Hematopoietic multipotent progenitor cell treated with erythropoietin and hydrocortisone succinate and interleukin-3 and kit ligand, for 17 days (in vitro differentiated cells): ENCODE measurements around the gene MIPOL1.

ENCODE experiments used
- DNase-seq: peaks from one replicate; pipeline ENCODE4 v3.0.0-alpha.2; 2015; ENCODE audit warnings: low spot score

Gene MIPOL1

DNA sequence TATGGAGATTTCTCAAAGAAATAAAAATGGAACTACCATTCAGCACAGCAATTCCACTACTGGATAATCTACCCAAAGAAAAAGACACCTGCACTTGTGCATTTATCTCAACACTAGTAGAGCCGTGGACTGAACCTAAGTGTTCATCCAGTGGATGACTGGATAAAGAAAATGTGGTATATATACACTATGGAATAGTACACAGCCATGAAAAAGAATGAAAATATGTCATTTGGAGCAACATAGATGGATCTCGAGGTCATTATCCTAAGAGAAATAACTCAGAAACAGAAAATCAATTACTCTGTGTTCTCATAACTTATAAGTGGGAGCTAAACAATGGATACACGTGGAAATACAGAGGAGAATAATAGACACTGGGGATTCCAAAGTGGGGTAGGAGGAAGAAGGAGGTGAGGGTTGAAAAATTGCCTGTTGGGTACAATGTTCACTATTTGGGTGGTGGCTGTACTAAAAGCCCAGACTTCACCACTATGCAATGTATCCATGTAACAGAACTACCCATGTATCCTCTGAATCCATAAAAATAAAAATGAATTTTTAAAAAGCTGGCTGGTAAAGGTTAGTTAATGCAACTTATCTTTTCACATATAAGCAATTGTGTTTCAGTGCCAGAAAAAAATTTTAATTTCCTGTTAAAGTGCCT is 266.6 kb downstream of the MIPOL1 start:
- DNase-seq = no peak

DNA sequence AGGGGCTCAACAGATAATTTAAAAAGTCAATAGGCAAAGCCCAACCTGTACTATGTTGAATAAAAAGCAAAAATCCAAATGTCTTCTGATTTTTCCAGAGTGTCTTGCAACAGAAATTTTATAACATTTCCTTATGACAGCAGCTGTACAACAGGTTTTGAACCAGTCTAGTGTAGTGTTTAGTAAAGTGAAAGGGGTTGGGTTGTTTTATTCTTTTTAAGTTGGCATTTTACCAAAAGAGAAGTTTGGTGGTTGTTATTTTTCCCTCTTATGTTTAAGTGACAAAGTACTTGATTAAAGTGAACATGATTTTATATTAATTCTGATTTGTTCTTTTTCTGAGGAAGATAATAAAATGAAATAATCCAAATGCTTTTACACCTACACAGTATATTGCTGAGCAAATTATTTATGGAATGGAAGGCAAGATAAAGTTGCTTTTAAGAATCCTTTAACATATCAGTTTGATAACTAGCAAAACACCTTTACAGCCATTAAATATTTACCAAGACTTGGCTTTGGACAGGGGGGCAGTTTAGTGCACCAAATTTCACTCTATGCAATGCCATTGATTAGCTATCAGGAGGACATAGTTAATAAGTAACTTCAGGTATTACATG is 268.4 kb downstream of the MIPOL1 start:
- DNase-seq = no peak

DNA sequence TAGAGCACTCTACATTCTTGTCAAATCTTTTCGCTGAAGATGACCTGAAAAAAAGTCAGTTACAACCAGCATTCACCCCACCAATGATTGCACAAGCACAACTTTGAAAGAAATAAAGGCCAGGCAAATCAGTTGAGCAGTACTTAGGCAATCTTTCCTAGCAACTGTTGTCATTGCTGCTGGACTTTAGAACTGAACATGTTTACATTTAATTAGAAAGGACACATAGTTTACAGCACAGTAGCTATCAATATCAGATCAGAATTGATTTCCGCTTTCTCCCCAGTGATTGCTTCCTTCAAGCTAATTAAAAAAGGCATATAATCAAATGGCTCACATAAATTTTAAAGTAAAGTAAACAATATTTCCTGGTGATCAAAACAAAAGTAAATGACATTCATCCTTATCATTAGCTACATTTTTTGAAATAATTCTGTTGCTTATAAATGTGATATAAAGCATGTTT is 268.9 kb downstream of the MIPOL1 start:
- DNase-seq = no peak

DNA sequence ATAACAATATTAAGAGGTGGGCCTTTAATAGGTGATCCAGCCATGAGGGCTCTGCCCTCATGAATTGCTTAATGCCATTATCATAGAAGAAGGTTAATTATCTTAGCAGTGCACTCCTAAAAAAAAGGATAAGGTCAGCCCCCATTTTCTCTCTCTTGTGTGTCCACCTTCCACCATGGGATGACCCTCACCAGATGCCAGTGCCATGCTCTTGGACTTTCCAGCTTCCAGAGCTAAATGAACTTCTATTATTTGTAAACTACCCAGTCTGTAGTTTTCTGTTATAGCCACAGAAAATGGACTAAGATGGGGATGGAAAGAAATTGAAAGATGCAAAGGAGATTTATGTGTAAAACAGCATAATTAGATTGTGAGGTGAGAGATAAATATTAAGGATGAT is 271.9 kb downstream of the MIPOL1 start:
- no peak for DNase-seq

DNA sequence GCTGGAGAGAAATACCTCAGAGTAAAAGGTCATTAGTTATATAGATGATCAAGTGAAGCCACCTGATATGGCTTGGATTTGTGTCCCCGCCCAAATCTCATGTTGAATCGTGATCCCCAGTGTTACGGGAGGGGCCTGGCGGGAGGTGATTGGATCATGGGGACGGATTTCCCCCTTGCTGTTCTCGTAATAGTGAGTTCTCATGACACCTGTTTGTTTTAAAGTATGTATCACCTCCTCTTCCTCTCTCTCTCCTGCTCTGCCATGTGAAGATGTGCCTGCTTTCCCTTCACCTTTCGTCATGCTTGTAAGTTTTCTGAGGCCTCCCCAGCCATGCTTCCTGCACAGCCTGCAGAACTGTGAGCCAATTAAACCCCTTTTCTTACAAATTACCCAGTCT is 272.5 kb downstream of the MIPOL1 start:
- no peak for DNase-seq

DNA sequence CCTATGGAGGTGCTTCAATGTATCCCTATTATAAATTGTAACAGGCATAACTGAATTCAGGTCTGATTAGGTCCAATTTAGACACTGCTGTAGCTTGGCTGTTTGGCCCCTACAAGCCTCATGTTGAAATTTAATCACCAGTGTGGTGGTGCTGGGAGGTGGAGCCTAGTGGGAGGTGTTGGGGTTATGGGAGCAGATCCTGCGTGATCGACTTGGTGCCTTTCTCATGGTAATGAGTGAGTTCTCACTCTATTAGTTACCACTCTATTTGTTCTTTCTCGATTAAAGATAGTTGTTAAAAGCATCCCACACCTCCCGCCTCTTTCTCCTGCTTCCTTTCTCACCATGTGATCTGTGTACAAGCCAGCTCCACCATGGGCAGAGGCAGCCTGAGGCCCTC is 275.2 kb downstream of the MIPOL1 start:
- no peak for DNase-seq

DNA sequence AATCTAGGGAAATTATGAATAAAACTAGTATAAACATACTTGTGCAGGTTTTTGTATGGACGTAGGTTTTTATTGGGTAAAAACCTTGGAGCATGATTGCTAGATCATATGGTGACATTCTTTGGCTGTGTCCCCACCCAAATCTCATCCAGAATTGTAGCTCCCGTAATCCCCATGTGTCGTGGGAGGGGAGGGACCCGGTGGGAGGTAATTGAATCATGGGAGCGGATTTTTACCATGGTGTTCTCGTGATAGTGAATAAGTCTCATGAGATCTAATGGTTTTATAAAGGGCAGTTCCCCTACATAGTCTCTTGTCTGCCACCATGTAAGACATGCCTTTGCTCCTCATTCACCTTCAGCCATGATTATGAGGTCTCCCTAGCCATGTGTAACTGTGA is 276.5 kb downstream of the MIPOL1 start:
- DNase-seq = no peak

DNA sequence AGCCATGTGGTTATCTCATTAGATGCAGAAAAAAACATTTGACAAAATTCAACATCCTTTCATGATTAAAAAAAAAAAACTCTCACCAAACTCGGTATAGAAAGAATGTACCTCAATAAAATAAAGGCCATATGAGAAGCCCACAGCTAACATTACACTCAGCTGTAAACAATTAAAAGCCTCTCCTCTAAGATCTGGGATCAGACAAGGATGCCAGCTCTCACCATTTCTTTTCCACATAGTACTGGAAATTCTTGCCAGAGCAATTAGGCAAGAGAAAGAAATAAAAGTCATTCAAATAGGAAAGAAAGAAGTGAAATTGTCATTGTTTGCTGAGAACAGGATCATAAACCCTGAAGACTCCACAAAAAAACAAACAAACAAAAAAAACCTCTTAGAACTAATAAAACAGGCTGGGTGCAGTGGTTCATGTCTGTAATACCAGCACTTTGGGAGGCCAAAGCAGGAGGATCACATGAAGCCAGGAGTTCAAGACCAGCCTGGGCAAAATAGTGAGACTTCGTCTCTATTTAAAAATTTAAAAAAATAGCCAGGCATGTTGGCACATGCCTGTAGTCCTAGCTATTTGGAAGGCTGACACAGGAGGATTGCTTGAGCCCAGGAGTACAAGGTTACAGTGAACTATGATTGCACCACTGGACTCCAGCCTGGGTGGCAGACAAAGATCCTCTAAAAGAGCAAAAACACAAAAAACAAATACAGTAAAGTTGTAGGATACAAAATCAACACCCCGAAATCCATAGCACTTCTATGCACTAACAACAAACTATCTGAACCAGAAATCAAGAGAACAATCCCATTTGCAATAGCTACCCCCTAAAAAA is 282.9 kb downstream of the MIPOL1 start:
- no peak for DNase-seq

DNA sequence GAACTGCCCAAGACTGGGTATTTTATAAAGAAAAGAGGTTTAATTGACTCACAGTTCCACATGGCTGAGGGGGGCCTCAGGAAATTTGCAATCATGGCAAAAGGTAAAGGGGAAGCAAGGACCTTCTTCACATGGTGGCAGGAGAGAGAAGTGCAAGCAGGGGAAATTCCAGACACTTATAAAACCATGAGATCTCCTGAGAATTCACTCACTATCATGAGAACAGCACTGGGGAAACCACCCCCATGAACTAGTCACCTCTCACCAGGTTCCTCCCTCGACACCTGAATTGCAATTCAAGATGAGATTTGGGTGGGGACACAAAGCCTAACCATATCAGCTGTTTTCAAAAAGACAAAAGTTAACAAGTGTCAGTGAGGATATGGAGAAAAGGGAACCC is 284.7 kb downstream of the MIPOL1 start:
- no peak for DNase-seq

DNA sequence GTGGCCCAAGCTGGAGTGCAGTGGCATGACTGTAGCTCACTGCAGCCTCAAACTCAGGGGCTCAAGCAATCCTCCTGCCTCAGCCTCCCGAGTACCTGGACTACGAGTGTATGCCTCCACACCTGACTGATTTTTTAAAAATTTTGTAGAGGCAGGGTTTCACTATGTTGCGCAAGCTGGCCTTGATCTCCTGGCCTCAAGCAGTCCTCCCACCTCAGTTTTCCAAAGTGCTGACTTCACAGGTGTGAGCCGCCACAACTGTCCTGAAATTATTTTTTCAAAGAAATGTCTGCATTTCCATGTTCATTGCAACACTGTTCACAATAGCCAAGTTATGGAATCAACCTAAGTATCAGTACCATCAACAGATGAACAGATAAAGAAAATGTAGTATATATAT is 285.9 kb downstream of the MIPOL1 start:
- no peak for DNase-seq

DNA sequence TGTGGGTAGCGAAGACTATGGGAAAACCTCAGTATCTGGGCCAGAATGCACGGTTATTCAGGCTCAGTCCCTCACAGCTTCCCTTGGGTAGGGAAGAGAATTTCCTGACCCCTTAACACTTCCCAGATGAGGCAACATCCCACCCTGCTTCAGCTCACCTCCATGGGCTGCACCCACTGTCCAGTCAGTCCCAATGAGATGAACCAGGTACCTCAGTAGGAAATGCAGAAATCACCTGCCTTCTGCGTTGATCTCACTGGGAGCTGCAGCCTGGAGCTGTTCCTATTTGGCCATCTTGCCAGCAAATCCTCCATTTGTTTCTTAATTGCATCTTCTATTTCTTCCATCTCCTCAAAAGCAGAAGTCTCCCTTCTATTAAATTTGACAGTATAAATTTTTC is 292.9 kb downstream of the MIPOL1 start:
- no peak for DNase-seq

DNA sequence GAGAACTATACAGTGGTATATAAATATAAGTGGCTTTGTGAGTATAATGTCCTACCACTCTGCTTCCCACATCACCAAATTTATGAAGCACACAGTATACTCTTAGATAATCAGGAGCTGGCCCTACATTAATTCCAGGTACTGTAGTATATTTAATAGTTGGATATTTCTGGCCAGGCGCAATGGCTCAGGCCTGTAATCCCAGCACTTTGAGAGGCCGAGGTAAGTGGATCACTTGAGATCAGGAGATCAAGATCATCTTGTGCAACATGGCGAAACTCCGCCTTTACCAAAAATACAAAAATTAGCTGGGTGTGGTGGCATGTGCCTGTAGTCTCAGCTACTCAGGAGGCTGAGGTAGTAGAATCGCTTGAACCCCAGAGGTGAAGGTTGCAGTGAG is 293.3 kb downstream of the MIPOL1 start:
- DNase-seq = no peak

DNA sequence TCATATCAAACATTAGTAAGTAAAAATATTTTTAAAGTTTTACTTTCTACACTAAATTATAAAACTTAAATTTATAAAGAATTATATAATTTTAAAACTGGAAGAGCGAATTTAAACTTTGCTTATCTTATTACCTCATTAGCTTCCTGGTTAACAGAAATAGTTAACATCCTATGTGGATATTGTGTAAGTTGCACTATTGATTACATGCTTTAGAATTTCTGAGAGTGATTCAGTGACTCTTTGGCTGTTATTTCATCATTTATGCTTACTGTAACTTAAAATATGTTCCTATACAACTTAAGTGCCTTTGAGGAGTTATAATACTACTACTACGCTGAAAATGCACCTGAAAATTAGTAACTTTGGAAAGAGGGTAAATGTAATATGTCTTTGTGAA is 295.9 kb downstream of the MIPOL1 start:
- no peak for DNase-seq

DNA sequence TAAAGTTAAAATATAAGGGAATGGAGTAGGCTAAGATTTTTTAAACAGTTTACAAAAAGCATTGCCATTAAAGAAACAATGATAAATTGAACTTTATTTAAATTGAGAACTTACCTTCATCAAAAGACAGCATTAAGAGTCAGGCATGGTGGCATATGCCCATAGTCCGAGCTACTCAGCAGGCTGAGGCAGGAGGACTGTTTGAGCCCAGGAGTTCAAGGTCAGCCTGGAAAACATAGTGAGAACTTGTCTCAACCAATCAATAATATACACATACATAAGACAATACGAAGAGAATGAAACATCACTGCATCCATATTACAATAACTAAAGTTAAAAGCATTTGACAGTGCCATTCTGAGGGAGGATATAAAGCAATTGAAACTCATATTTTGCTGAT is 299.7 kb downstream of the MIPOL1 start:
- DNase-seq = no peak

DNA sequence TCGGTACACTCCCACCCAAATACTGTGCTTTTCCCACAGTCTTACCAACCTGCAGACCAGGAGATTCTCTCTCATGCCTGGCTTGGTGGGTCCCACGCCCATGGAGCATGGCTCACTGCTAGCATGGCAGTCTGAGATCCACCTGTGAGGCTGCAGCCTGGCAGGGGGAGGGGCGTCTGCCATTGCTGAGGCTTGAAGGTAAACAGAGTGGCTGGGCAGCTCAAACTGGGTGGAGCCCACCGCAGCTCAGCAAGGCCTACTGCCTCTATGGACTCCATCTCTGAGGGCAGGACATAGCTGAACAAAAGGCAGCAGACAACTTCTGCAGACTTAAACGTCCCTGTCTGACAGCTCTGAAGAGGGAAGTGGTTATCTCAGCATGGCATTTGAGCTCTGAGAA is 304.1 kb downstream of the MIPOL1 start:
- no peak for DNase-seq

DNA sequence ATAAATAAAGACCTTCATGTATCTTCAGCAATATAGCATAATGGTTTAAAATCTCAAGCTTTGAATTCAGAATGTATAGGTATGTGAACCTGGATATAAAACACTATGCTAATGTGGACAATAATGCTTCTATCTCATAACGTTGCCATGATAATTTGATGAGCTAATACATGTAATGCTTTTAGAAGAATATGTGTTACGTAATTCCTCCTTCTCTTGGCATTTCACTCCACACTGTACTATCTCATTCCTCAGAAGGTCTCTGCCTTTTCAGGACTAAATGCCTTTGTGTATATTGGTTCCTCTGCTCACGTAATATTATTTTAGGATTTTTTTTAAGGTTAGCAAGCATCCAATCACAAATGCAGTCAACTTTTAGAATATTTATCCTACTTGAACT is 310.8 kb downstream of the MIPOL1 start:
- no peak for DNase-seq

DNA sequence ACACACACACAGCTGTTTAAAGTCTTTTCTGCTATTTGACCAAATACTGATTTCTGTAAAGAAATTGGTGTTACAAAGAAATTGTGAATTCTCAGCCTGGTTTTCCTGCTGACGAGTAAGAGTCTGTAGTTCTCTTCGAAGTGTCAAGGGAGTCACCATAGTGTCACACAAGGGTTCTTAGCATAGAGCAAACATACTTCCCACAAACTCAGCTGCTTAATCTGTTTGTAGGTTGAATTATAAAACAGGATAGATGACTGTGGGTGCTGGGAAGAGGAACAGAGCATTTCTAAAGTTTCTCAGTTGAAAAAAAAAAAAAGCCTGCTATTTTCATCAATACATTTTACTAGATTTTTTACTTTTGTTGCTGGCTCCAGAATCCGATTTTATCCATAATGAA is 314.4 kb downstream of the MIPOL1 start:
- no peak for DNase-seq

DNA sequence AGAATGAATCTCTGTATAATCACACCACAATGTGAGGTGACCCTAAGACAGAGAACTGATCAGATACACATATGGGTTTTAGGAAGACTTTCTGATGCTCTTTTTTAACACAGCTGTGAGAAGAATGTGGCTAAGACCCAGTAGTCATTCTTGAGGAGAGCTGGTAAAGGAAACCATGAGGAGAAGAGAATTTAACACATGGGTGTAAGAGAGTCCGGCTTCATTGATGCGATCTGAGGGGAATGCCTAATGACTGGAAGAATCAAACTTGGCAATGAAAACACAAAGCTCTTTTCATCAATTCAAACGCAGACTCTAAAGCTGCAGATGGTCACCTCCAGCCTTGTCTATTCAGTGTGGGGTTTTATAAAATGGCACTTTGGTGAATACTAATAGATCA is 318.0 kb downstream of the MIPOL1 start:
- DNase-seq = no peak

DNA sequence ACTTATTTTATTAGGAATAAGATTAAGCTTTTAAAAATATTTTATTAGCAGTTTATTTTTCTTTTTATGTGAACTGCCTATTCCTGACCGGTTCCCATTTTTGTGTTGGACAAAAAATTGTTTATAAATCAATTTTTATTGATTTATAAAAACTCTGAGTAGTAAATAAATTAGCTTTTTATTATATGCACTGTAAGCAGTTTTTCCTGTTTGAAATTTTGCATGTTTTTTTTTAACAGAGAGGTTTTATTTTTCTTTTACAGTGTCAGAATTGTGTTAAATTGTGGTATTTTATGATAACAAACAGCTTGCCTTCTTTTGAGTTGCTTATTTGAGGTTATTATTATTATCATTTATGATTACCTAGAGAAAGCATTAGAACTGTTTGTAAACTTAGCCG is 329.3 kb downstream of the MIPOL1 start:
- DNase-seq = no peak

DNA sequence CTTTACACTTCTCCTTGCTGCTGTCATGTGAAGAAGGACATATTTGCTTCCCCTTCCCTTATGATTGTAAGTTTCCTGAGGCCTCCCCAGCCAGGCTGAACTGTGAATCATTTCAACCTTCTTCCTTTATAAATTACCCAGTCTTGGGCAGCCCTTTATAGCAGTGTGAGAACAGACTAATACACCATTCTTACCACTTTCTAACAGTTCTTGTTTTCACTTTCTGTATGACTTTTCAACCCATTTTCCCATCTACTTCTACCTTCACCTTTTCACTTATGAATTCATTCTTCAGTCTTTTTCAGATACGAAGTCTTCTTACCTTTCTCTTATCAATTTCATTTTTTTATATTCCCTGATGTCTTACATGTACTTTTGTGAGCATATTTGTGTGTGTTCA is 342.3 kb downstream of the MIPOL1 start:
- DNase-seq = no peak

DNA sequence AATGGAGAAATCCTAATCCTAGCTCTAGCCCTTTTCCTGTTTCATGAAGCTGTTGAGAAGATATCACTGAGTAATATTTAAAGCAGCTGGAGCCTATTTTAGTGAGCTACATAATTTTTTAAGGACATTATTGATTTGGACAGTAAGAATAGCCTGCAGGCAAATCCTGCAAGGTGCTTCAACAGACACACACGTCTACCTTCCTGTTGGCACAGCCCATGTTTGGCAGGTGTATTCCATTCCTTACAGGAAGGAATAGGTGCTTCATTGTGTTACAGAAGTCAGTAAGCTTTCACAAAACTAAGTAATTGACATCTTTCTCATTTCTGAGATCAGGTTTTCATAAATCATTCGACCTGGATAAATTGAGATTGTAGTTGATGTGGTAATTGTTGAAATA is 346.7 kb downstream of the MIPOL1 start:
- DNase-seq = no peak

DNA sequence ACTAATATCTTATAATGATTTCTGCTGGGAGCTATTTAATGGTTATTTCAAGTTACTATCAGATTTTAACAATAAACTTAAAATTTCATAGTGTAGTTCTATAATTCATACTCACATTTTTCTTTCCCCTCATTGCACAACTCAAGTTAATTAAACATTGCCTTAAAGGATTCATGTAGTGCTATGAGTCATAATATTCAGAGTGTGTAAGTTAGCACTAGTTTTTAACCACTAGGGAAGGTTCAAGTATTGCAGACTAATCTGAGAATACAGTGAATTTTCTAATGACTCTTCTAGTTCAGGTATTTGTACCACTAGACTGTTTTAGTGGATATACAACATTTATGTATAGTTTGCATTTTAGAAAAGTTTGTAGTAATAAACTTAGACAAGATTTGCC is 347.4 kb downstream of the MIPOL1 start:
- no peak for DNase-seq
